T-helper 17 cell (primary cell): ENCODE measurements around the gene DSE. TPM values are rescaled to one million over a fixed set of nuclear protein-coding genes. Genes with fewer than 3 reads are reported as not detected.

Experiments used
- total RNA-seq, 4 donors: library from RNA in 2 of 4; stranded (reverse) in 2 of 4; gene quantifications; one replicate each; pipeline ENCODE4 v1.2.3 and lab custom pipeline; 2022 to 2026

Gene DSE
- total RNA-seq, 2 donors from 2014 or later = 19.2 to 32.3 TPM

Other genes with a start within 250 kb of the DSE start
- under 1 TPM in 1 of 2 donors, not detected in 1; 0.34 TPM for gene COL10A1, start 244.8 kb upstream of the DSE start, total RNA-seq
- gene TSPYL4, start 116.9 kb upstream of the DSE start, total RNA-seq = 10 to 100 TPM; 45.8 to 56.5 TPM
- 100 to 1,000 TPM; 199 to 216 TPM for gene TSPYL1, start 91.0 kb upstream of the DSE start, total RNA-seq
- 1 to 10 TPM; 3.2 to 6.5 TPM for gene CALHM6, start 90.4 kb downstream of the DSE start, total RNA-seq
- gene CALHM5, start 140.7 kb downstream of the DSE start, total RNA-seq = under 1 TPM in 1 of 2 donors, not detected in 1; 0.65 TPM
- gene TRAPPC3L, start 174.7 kb downstream of the DSE start, total RNA-seq = 1 to 10 TPM in 1 of 2 donors, not detected in 1; 3.5 TPM
- gene CALHM4, start 182.8 kb downstream of the DSE start, total RNA-seq = not detected
- gene RWDD1, start 200.6 kb downstream of the DSE start, total RNA-seq = 10 to 100 TPM; 44.0 to 48.2 TPM
- under 1 TPM; 0.60 to 0.67 TPM for gene RSPH4A, start 245.5 kb downstream of the DSE start, total RNA-seq